GM12874 (cell line): ENCODE results near the gene OTOP1.

Experiments
- CTCF ChIP-seq: IDR thresholded peaks from 2 replicates; pipeline ENCODE4 v1.5.1; 2011; ENCODE audit warnings: low read depth, mild to moderate bottlenecking, control low read depth, low read length, moderate library complexity; ENCODE audit not compliant: insufficient read depth

Gene OTOP1

GRCh38 chr4:4217113-4217512 is 9.6 kb downstream of the OTOP1 start:
- no peak for TF ChIP-seq CTCF

- TF ChIP-seq CTCF: no peak
Observed at GRCh38 chr4:4216648-4217047, 10.1 kb downstream of the OTOP1 start.

GRCh38 chr4:4206204-4206603 is 20.5 kb downstream of the OTOP1 start:
- TF ChIP-seq CTCF: no peak

GRCh38 chr4:4204401-4204745 is 22.4 kb downstream of the OTOP1 start:
- no peak for TF ChIP-seq CTCF

- TF ChIP-seq CTCF: no peak
Observed at GRCh38 chr4:4203688-4204400, 22.9 kb downstream of the OTOP1 start.

GRCh38 chr4:4202510-4202909 is 24.2 kb downstream of the OTOP1 start:
- TF ChIP-seq CTCF: no peak

GRCh38 chr4:4200624-4201023 is 26.1 kb downstream of the OTOP1 start:
- no peak for TF ChIP-seq CTCF
